ENCODE data around the gene QARS1.

The QARS1 gene

DNA sequence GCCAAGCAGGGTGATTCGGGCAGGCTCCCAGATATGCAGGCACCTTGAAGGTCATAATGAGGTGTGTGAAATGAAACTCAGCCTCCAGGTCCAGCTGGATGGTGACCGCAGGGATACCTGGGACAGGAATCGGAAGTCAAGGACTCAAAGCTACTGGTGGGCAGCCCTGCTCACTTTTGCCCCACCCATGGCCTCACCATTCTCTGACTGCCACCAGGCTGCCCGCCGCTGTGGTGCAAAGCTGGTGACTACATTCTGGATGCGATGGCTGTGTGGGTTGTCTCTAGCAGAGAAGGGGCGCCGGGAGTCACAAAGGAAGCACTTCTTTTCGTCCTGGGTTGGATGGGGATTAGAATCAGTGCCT lies 27.5 kb upstream of the QARS1 start:
- H3K4me1 ChIP-seq (ENCODE audit: control insufficient read depth in 5 of 5, insufficient read depth in 5 of 5, low read length in 5 of 5) = peaks cover 7 to 41% (median 32%) of the 10 kb centered on the region in 5 donors
- H3K36me3 ChIP-seq (ENCODE audit: control insufficient read depth in 5 of 5, insufficient read depth in 5 of 5, low read length in 5 of 5) = peaks cover 0 to 40% (median 34%) of the 10 kb centered on the region in 5 donors
- H3K27me3 ChIP-seq (ENCODE audit: control insufficient read depth in 5 of 5, insufficient read depth in 4 of 5, low read length in 5 of 5) = no peaks in the 10 kb centered on the region
- H3K9me3 ChIP-seq (ENCODE audit: control insufficient read depth in 5 of 5, low read length in 5 of 5) = no peaks in the 10 kb centered on the region
- H3K4me3 ChIP-seq (ENCODE audit: low read depth in 1 of 5, low read length in 5 of 5) = peak overlapping the region; percentile 72 to 95 (median 86)
- H3K27ac ChIP-seq (ENCODE audit: low read depth, low read length) = peak overlapping the region; percentile 75
- peak overlapping the region; percentile 47 to 93 (median 87) for H3K9ac ChIP-seq (ENCODE audit: low read length in 5 of 5)

DNA sequence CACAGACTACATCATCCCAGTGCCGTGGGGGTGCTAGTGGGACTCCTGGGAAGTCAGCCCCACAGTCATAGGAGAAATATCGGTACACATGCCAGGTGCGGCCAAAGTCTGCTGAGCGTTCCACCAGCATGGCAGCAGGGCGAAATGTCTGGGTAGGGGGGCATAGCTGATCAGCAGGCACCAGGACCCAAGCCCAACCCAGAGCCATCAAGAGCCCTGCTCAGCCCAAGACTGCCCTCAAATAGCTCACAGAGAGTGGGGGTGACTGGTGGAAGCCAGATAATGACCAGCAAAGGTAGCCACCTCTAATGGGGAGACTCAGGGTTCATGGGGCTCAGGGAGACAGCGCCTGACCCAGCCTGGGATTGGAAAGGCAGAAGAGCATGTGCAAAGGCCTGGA lies 27.0 kb upstream of the QARS1 start:
- Histone ChIP-seq H3K36me3 (ENCODE audit: control insufficient read depth in 5 of 5, insufficient read depth in 5 of 5, low read length in 5 of 5) (peaks cover 0 to 44% (median 39%) of the 10 kb centered on the region in 5 donors), H3K4me1 (ENCODE audit: control insufficient read depth in 5 of 5, insufficient read depth in 5 of 5, low read length in 5 of 5) (peaks cover 7 to 41% (median 32%) of the 10 kb centered on the region in 5 donors), H3K27me3 (ENCODE audit: control insufficient read depth in 5 of 5, insufficient read depth in 4 of 5, low read length in 5 of 5) (no peaks in the 10 kb centered on the region), H3K27ac (ENCODE audit: low read depth, low read length) (no peak overlapping the region), H3K4me3 (ENCODE audit: low read depth in 1 of 5, low read length in 5 of 5) (peak overlapping the region; percentile 72 to 95 (median 86)), H3K9me3 (ENCODE audit: control insufficient read depth in 5 of 5, low read length in 5 of 5) (no peaks in the 10 kb centered on the region), H3K9ac (ENCODE audit: low read length in 5 of 5) (peak overlapping the region; percentile 56 to 93 (median 87))

DNA sequence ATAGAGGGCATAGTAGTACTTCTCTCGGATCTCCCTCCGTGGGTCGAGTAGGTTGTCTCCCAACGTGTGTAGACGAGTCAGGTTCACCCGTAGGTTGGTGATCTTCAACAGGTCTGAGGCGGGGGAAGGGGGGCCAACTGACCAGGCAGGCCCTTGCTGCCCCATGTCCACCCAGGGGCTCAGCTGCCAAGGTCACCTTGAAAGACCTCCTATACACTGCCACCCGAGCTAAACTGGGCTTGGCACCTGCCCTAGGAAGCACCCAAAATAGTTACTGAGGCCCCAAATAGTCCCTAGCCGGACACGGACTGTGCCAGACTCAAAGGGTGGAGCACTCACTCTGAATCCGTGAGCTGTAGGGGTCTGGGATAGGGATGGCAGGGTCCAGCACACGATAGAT lies 26.5 kb upstream of the QARS1 start:
- Histone ChIP-seq H3K36me3 (ENCODE audit: control insufficient read depth in 5 of 5, insufficient read depth in 5 of 5, low read length in 5 of 5) (peaks cover 0 to 49% (median 45%) of the 10 kb centered on the region in 5 donors), H3K27ac (ENCODE audit: low read depth, low read length) (no peak overlapping the region), H3K9me3 (ENCODE audit: control insufficient read depth in 5 of 5, low read length in 5 of 5) (no peaks in the 10 kb centered on the region), H3K4me1 (ENCODE audit: control insufficient read depth in 5 of 5, insufficient read depth in 5 of 5, low read length in 5 of 5) (peaks cover 7 to 41% (median 32%) of the 10 kb centered on the region in 5 donors), H3K9ac (ENCODE audit: low read length in 5 of 5) (peak overlapping the region in 4 of 5 donors; percentile 48 to 91 (median 72)), H3K4me3 (ENCODE audit: low read depth in 1 of 5, low read length in 5 of 5) (peak overlapping the region in 2 of 5 donors; percentile 83 to 88), H3K27me3 (ENCODE audit: control insufficient read depth in 5 of 5, insufficient read depth in 4 of 5, low read length in 5 of 5) (no peaks in the 10 kb centered on the region)

DNA sequence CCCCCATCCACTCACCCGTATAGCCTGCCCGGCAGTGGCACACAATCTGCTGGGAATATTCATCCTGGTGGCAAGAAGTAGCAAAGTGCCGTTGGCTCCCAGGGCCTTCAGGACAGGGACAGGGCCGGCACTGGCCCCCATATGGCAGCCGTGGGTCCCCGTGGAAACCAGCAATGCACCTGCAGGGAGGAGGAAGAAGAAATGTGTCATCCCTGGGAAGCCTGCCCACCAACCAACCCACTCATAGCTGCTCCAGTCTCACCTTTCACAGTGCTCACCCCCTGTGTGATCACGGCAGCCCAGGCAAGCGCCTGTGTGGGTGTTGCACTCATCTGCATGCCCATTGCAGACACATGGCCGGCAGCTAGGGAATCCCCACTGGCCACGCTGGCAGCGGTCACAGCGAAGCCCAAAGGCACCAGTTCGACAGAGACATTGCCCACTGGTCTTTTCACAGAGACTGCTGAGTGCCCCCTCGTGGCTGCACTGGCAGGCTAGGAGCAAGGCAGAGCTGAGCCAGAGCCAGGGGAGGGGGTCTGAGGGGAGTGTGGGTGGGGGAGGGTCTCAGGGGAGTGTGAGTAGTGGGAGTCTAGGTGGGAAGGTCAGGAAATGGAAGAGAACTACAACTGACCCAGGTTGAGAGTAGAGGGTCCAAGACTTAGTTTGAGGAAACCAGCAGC lies 20.6 kb upstream of the QARS1 start:
- Histone ChIP-seq H3K27me3 (ENCODE audit: control insufficient read depth in 5 of 5, insufficient read depth in 4 of 5, low read length in 5 of 5) (no peaks in the 10 kb centered on the region), H3K4me1 (ENCODE audit: control insufficient read depth in 5 of 5, insufficient read depth in 5 of 5, low read length in 5 of 5) (peaks cover 0 to 12% (median 9%) of the 10 kb centered on the region in 5 donors), H3K9ac (ENCODE audit: low read length in 5 of 5) (no peak overlapping the region), H3K4me3 (ENCODE audit: low read depth in 1 of 5, low read length in 5 of 5) (no peak overlapping the region), H3K27ac (ENCODE audit: low read depth, low read length) (no peak overlapping the region), H3K36me3 (ENCODE audit: control insufficient read depth in 5 of 5, insufficient read depth in 5 of 5, low read length in 5 of 5) (peaks cover 0 to 86% (median 82%) of the 10 kb centered on the region in 5 donors), H3K9me3 (ENCODE audit: control insufficient read depth in 5 of 5, low read length in 5 of 5) (no peaks in the 10 kb centered on the region)

DNA sequence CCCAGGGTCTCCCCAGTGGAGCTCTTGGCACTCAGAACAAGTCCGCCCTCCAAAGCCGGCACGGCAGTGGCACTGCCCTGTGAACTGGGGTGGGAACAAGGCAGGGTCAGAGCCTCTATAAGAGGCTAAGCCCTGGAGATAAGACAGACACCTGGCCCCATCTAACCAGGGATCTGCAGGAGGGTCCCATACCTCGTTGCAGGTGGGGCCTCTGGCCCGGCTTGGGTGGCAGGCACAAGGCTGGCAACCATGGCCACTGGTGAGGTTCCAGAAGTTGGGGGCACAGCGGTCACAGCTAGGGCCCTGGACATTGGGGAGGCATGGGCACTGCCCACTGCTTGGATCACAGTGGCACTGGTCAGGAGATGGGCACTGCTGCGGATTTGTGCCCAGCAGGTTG lies 19.6 kb upstream of the QARS1 start:
- Histone ChIP-seq H3K4me1 (ENCODE audit: control insufficient read depth in 5 of 5, insufficient read depth in 5 of 5, low read length in 5 of 5) (peaks cover 8 to 19% (median 17%) of the 10 kb centered on the region in 5 donors), H3K4me3 (ENCODE audit: low read depth in 1 of 5, low read length in 5 of 5) (no peak overlapping the region), H3K9ac (ENCODE audit: low read length in 5 of 5) (no peak overlapping the region), H3K27ac (ENCODE audit: low read depth, low read length) (no peak overlapping the region), H3K9me3 (ENCODE audit: control insufficient read depth in 5 of 5, low read length in 5 of 5) (no peaks in the 10 kb centered on the region), H3K27me3 (ENCODE audit: control insufficient read depth in 5 of 5, insufficient read depth in 4 of 5, low read length in 5 of 5) (no peaks in the 10 kb centered on the region), H3K36me3 (ENCODE audit: control insufficient read depth in 5 of 5, insufficient read depth in 5 of 5, low read length in 5 of 5) (peaks cover 0 to 76% (median 73%) of the 10 kb centered on the region in 5 donors)

DNA sequence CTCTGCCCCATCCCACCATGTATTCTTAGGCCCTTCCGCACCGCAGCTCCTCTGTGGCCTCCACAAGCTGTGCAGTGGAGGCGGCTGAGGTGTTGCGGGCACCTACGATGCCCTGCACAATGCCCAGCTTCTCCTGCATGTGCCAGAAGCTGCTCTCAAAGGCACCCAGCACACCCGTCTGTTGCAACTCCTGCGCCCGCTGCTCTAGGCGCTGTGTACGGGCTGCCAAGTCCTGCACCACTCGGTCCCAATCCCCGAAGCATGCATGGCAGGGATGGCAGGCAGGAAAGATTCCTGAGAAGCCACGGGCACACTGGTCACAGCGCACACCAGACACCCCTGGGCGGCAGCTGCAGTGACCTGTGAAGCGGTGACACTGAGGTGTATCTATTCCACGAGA lies 19.1 kb upstream of the QARS1 start:
- peaks cover 0 to 74% (median 70%) of the 10 kb centered on the region in 5 donors for H3K36me3 ChIP-seq (ENCODE audit: control insufficient read depth in 5 of 5, insufficient read depth in 5 of 5, low read length in 5 of 5)

DNA sequence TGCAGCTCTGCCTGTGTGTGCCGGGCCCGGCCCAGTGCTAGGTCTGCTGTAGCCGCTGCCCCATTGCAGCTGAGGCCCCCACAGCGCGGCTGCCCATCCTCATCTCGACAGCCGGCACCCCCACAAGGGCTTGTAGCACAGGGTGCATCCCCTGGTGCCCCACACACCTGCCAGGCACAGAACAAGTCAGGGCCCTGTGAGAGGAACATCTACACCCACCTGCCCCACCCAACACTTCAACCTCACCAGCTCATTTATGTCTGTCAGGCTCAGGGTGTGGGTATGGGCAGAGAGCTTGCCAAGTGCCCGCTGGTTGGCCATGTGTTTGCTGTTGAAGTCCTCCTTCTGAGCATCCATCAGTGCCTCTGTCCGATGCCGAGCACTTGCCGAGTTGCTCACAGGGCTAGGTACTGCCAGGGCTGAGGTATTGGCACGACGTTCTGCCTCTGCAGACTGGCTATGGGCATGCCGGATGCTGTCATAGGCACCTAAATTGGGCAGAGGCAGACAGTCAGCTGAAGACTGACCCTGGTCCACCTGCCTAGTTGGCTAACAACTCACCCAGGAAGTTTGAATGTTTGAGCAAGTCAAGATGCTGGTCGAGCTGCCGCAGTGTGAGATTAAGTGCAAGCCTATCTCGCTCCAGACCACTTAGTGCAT lies 18.5 kb upstream of the QARS1 start:
- H3K36me3 ChIP-seq (ENCODE audit: control insufficient read depth in 5 of 5, insufficient read depth in 5 of 5, low read length in 5 of 5) = peaks cover 0 to 74% (median 65%) of the 10 kb centered on the region in 5 donors
- peak overlapping the region in 1 of 5 donors; percentile 3 for H3K9ac ChIP-seq (ENCODE audit: low read length in 5 of 5)
- H3K4me3 ChIP-seq (ENCODE audit: low read depth in 1 of 5, low read length in 5 of 5) = no peak overlapping the region
- H3K4me1 ChIP-seq (ENCODE audit: control insufficient read depth in 5 of 5, insufficient read depth in 5 of 5, low read length in 5 of 5) = peaks cover 11 to 27% (median 26%) of the 10 kb centered on the region in 5 donors
- no peaks in the 10 kb centered on the region for H3K9me3 ChIP-seq (ENCODE audit: control insufficient read depth in 5 of 5, low read length in 5 of 5)
- no peaks in the 10 kb centered on the region for H3K27me3 ChIP-seq (ENCODE audit: control insufficient read depth in 5 of 5, insufficient read depth in 4 of 5, low read length in 5 of 5)
- H3K27ac ChIP-seq (ENCODE audit: low read depth, low read length) = no peak overlapping the region

More for the DNA sequence above, 19.1 kb upstream of the QARS1 start:
- Histone ChIP-seq H3K4me1 (ENCODE audit: control insufficient read depth in 5 of 5, insufficient read depth in 5 of 5, low read length in 5 of 5) (peaks cover 11 to 25% (median 22%) of the 10 kb centered on the region in 5 donors), H3K27me3 (ENCODE audit: control insufficient read depth in 5 of 5, insufficient read depth in 4 of 5, low read length in 5 of 5) (no peaks in the 10 kb centered on the region), H3K9ac (ENCODE audit: low read length in 5 of 5) (no peak overlapping the region), H3K27ac (ENCODE audit: low read depth, low read length) (no peak overlapping the region), H3K9me3 (ENCODE audit: control insufficient read depth in 5 of 5, low read length in 5 of 5) (no peaks in the 10 kb centered on the region), H3K4me3 (ENCODE audit: low read depth in 1 of 5, low read length in 5 of 5) (no peak overlapping the region)

DNA sequence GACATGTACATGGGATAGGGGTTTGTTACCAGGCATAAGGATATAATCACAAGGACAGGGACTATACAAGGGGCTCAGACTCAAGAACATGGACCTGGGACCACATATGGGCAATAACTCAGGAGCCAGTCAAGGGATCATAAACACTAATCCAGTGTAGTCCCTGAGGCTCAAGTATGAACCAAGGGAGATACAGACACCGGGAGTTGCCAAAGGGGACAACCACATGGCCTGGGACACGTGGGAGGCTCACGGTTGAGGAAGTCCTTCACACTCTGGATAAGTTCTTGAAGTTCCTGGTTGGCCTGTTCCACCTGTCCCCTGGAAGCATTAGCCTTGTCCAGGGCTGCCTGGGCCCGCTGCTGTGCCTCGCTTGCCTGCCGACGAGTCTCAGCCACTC lies 17.9 kb upstream of the QARS1 start:
- H3K27ac ChIP-seq (ENCODE audit: low read depth, low read length) = no peak overlapping the region
- H3K4me1 ChIP-seq (ENCODE audit: control insufficient read depth in 5 of 5, insufficient read depth in 5 of 5, low read length in 5 of 5) = peaks cover 12 to 27% (median 26%) of the 10 kb centered on the region in 5 donors
- H3K9ac ChIP-seq (ENCODE audit: low read length in 5 of 5) = no peak overlapping the region
- no peak overlapping the region for H3K4me3 ChIP-seq (ENCODE audit: low read depth in 1 of 5, low read length in 5 of 5)
- H3K9me3 ChIP-seq (ENCODE audit: control insufficient read depth in 5 of 5, low read length in 5 of 5) = no peaks in the 10 kb centered on the region
- no peaks in the 10 kb centered on the region for H3K27me3 ChIP-seq (ENCODE audit: control insufficient read depth in 5 of 5, insufficient read depth in 4 of 5, low read length in 5 of 5)
- H3K36me3 ChIP-seq (ENCODE audit: control insufficient read depth in 5 of 5, insufficient read depth in 5 of 5, low read length in 5 of 5) = peaks cover 0 to 79% (median 71%) of the 10 kb centered on the region in 5 donors

DNA sequence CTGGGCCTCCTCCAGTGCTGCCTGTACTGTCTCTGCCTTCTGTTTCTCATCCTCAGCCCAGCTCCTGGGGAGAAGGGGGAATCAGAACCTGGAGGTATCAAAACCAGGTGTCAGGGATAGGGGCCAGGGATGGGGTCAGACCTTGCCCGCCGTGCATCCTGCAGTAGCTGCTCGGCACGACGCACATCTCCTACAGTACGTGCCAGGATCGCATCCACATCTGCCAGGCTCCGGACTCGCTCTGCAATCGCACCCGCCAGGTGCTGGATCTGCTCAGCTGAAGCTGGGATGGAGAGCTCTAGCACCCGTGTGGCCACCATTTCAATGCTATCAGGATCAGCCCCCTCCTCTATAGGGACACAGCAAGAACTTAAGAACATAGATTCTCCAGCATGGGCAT lies 17.5 kb upstream of the QARS1 start:
- Histone ChIP-seq H3K27me3 (ENCODE audit: control insufficient read depth in 5 of 5, insufficient read depth in 4 of 5, low read length in 5 of 5) (no peaks in the 10 kb centered on the region), H3K9ac (ENCODE audit: low read length in 5 of 5) (no peak overlapping the region), H3K27ac (ENCODE audit: low read depth, low read length) (no peak overlapping the region), H3K36me3 (ENCODE audit: control insufficient read depth in 5 of 5, insufficient read depth in 5 of 5, low read length in 5 of 5) (peaks cover 0 to 79% (median 72%) of the 10 kb centered on the region in 5 donors), H3K4me3 (ENCODE audit: low read depth in 1 of 5, low read length in 5 of 5) (no peak overlapping the region), H3K4me1 (ENCODE audit: control insufficient read depth in 5 of 5, insufficient read depth in 5 of 5, low read length in 5 of 5) (peaks cover 12 to 31% (median 26%) of the 10 kb centered on the region in 5 donors), H3K9me3 (ENCODE audit: control insufficient read depth in 5 of 5, low read length in 5 of 5) (no peaks in the 10 kb centered on the region)

DNA sequence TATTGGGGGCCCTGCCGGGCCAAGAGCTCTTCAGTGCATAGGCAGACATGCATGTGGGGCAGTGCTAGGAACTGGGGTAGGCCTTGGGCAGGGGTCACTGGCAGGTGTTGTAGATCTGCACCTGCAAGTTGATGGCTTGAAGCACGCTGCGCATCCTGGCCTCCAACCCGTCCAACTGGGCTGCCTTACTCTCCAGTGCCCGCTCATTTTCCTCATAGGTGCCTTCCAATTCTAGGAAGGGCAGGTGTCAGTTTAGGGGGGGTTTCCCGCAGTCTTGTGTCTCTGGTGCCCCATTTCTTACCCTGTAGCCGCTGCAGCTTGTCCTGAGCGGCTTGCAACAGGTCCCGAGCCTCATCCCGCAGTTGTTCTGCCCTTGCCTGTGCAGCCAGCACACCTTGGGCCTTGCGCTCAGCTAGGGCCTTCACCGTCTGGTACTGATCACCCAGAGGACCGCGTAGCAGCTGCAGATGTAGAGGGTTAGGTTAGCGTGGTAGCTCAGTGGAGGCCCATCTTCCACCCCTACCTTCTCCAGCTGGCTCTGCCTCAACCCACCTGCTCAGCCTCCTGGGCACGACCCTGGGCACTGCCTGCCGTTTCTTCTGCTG lies 16.7 kb upstream of the QARS1 start:
- peak overlapping the region; percentile 56 to 95 (median 93) for H3K4me3 ChIP-seq (ENCODE audit: low read depth in 1 of 5, low read length in 5 of 5)
- no peaks in the 10 kb centered on the region for H3K9me3 ChIP-seq (ENCODE audit: control insufficient read depth in 5 of 5, low read length in 5 of 5)
- no peaks in the 10 kb centered on the region for H3K27me3 ChIP-seq (ENCODE audit: control insufficient read depth in 5 of 5, insufficient read depth in 4 of 5, low read length in 5 of 5)
- peak overlapping the region; percentile 94 for H3K27ac ChIP-seq (ENCODE audit: low read depth, low read length)
- H3K4me1 ChIP-seq (ENCODE audit: control insufficient read depth in 5 of 5, insufficient read depth in 5 of 5, low read length in 5 of 5) = peaks cover 12 to 35% (median 26%) of the 10 kb centered on the region in 5 donors
- H3K36me3 ChIP-seq (ENCODE audit: control insufficient read depth in 5 of 5, insufficient read depth in 5 of 5, low read length in 5 of 5) = peaks cover 0 to 81% (median 72%) of the 10 kb centered on the region in 5 donors
- peak overlapping the region in 3 of 5 donors; percentile 23 to 60 (median 43) for H3K9ac ChIP-seq (ENCODE audit: low read length in 5 of 5)

All from subcutaneous abdominal adipose tissue (tissue), 5 donors.